ENCODE data around the gene SAA1.

DNA sequence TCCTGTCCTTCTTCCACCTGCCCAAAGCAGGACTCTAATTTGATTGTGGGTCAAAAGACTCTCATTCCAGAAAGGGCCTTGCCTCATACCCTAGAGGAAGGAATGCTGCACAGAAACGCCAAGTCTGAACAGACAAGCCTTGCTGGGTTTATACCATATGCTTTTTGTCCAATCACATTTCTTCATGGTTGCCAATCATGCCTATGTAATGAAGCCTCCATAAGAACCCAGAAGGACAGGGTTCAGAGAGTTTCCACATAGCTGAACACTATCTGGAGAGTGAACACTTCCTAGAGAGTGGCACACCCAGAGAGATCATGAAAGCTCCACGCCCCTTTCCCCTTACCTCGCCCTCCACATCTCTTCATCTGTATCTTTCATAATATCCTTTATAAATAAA, 12.8 kb upstream of the SAA1 start:
- TF ChIP-seq, protein P1, sequence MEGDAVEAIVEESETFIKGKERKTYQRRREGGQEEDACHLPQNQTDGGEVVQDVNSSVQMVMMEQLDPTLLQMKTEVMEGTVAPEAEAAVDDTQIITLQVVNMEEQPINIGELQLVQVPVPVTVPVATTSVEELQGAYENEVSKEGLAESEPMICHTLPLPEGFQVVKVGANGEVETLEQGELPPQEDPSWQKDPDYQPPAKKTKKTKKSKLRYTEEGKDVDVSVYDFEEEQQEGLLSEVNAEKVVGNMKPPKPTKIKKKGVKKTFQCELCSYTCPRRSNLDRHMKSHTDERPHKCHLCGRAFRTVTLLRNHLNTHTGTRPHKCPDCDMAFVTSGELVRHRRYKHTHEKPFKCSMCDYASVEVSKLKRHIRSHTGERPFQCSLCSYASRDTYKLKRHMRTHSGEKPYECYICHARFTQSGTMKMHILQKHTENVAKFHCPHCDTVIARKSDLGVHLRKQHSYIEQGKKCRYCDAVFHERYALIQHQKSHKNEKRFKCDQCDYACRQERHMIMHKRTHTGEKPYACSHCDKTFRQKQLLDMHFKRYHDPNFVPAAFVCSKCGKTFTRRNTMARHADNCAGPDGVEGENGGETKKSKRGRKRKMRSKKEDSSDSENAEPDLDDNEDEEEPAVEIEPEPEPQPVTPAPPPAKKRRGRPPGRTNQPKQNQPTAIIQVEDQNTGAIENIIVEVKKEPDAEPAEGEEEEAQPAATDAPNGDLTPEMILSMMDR (IDR thresholded peaks at IDR 0.05): no peak
- TF ChIP-seq POLR2A (IDR thresholded peaks at IDR 0.05): no peak
